ENCODE measurements around the gene CAMKK2. TPM values are rescaled to one million over a fixed set of nuclear protein-coding genes. Genes with fewer than 3 reads are reported as not detected.
"Not testable (repeated sequence)": the region's sequence is repeated elsewhere in the genome, so short reads cannot be mapped to it uniquely, and the experiment has no call there.

CAMKK2 gene
- total and polyA plus RNA-seq, 2 donors: 11.2 to 14.0 TPM

GRCh38 chr12:121304306-121304705 lies 7.8 kb upstream of the CAMKK2 start:
- no peak overlapping the region for H3K4me3 ChIP-seq (ENCODE audit: low read length in 2 of 2)
- H3K27me3 ChIP-seq (ENCODE audit: control insufficient read depth in 2 of 2, insufficient read depth in 1 of 2, low read length in 1 of 2): no peaks in the 10 kb centered on the region
- no peak for DNase-seq (ENCODE audit: low read depth in 6 of 9, low spot score in 9 of 9)
- no peaks in the 10 kb centered on the region for H3K4me1 ChIP-seq (ENCODE audit: control insufficient read depth in 2 of 2, insufficient read depth in 2 of 2, low read length in 2 of 2)
- peaks cover 10 to 13% of the 10 kb centered on the region in 2 donors for H3K36me3 ChIP-seq (ENCODE audit: control insufficient read depth in 2 of 2, insufficient read depth in 2 of 2, low read length in 1 of 2)
- H3K9me3 ChIP-seq (ENCODE audit: control insufficient read depth in 2 of 2, insufficient read depth in 1 of 2, low read length in 1 of 2): no peaks in the 10 kb centered on the region
- WGBS: 93% methylated on average over 4 of the region's 4 CpGs
- H3K27ac ChIP-seq (ENCODE audit: low read depth in 1 of 2, low read length in 1 of 2): no peak overlapping the region

GRCh38 chr12:121301876-121302275 lies 5.4 kb upstream of the CAMKK2 start:
- H3K36me3 ChIP-seq (ENCODE audit: control insufficient read depth in 2 of 2, insufficient read depth in 2 of 2, low read length in 1 of 2): no peaks in the 10 kb centered on the region
- no peak overlapping the region for H3K27ac ChIP-seq (ENCODE audit: low read depth in 1 of 2, low read length in 1 of 2)
- H3K4me1 ChIP-seq (ENCODE audit: control insufficient read depth in 2 of 2, insufficient read depth in 2 of 2, low read length in 2 of 2): peaks cover 0 to 8% of the 10 kb centered on the region in 2 donors
- no peak overlapping the region for H3K4me3 ChIP-seq (ENCODE audit: low read length in 2 of 2)
- H3K27me3 ChIP-seq (ENCODE audit: control insufficient read depth in 2 of 2, insufficient read depth in 1 of 2, low read length in 1 of 2): peaks cover 0 to 2% of the 10 kb centered on the region in 2 donors
- WGBS: 82% methylated on average over 4 of the region's 4 CpGs
- no peaks in the 10 kb centered on the region for H3K9me3 ChIP-seq (ENCODE audit: control insufficient read depth in 2 of 2, insufficient read depth in 1 of 2, low read length in 1 of 2)
- no peak for DNase-seq (ENCODE audit: low read depth in 6 of 9, low spot score in 9 of 9)

GRCh38 chr12:121300083-121300819 lies 3.7 kb upstream of the CAMKK2 start:
- Histone ChIP-seq H3K9me3 (ENCODE audit: control insufficient read depth in 2 of 2, insufficient read depth in 1 of 2, low read length in 1 of 2) (no peaks in the 10 kb centered on the region), H3K4me1 (ENCODE audit: control insufficient read depth in 2 of 2, insufficient read depth in 2 of 2, low read length in 2 of 2) (peaks cover 7 to 17% of the 10 kb centered on the region in 2 donors), H3K4me3 (ENCODE audit: low read length in 2 of 2) (no peak overlapping the region), H3K36me3 (ENCODE audit: control insufficient read depth in 2 of 2, insufficient read depth in 2 of 2, low read length in 1 of 2) (no peaks in the 10 kb centered on the region), H3K27ac (ENCODE audit: low read depth in 1 of 2, low read length in 1 of 2) (no peak overlapping the region), H3K27me3 (ENCODE audit: control insufficient read depth in 2 of 2, insufficient read depth in 1 of 2, low read length in 1 of 2) (peaks cover 0 to 2% of the 10 kb centered on the region in 2 donors)
- 96% methylated on average over 4 of the region's 4 CpGs for WGBS
- DNase-seq (ENCODE audit: low read depth in 6 of 9, low spot score in 9 of 9): no peak

- WGBS: 98% methylated on average over 4 of the region's 4 CpGs
- Histone ChIP-seq H3K4me1 (ENCODE audit: control insufficient read depth in 2 of 2, insufficient read depth in 2 of 2, low read length in 2 of 2) (peaks cover 8 to 20% of the 10 kb centered on the region in 2 donors), H3K27ac (ENCODE audit: low read depth in 1 of 2, low read length in 1 of 2) (no peak overlapping the region), H3K4me3 (ENCODE audit: low read length in 2 of 2) (no peak overlapping the region), H3K9me3 (ENCODE audit: control insufficient read depth in 2 of 2, insufficient read depth in 1 of 2, low read length in 1 of 2) (no peaks in the 10 kb centered on the region), H3K27me3 (ENCODE audit: control insufficient read depth in 2 of 2, insufficient read depth in 1 of 2, low read length in 1 of 2) (peaks cover 0 to 2% of the 10 kb centered on the region in 2 donors), H3K36me3 (ENCODE audit: control insufficient read depth in 2 of 2, insufficient read depth in 2 of 2, low read length in 1 of 2) (no peaks in the 10 kb centered on the region)
- DNase-seq (ENCODE audit: low read depth in 6 of 9, low spot score in 9 of 9): no peak
Observed at GRCh38 chr12:121299662-121300061, 3.2 kb upstream of the CAMKK2 start.

- not testable (repeated sequence) for H3K27ac ChIP-seq (ENCODE audit: low read depth in 1 of 2, low read length in 1 of 2); DNase-seq (ENCODE audit: low read depth in 6 of 9, low spot score in 9 of 9); H3K4me3 ChIP-seq (ENCODE audit: low read length in 2 of 2); H3K27me3 ChIP-seq (ENCODE audit: control insufficient read depth in 2 of 2, insufficient read depth in 1 of 2, low read length in 1 of 2); H3K9me3 ChIP-seq (ENCODE audit: control insufficient read depth in 2 of 2, insufficient read depth in 1 of 2, low read length in 1 of 2); H3K36me3 ChIP-seq (ENCODE audit: control insufficient read depth in 2 of 2, insufficient read depth in 2 of 2, low read length in 1 of 2)
- peaks cover 8 to 22% of the 10 kb centered on the region in 2 donors for H3K4me1 ChIP-seq (ENCODE audit: control insufficient read depth in 2 of 2, insufficient read depth in 2 of 2, low read length in 2 of 2)
- 94% methylated on average over 13 of the region's 13 CpGs for WGBS
Observed at GRCh38 chr12:121298411-121298810, 1.9 kb upstream of the CAMKK2 start.

GRCh38 chr12:121297435-121297991 lies 1.0 kb upstream of the CAMKK2 start:
- Histone ChIP-seq H3K9me3 (ENCODE audit: control insufficient read depth in 2 of 2, insufficient read depth in 1 of 2, low read length in 1 of 2) (no peaks in the 10 kb centered on the region), H3K4me3 (ENCODE audit: low read length in 2 of 2) (peak overlapping the region; percentile 61 to 87), H3K36me3 (ENCODE audit: control insufficient read depth in 2 of 2, insufficient read depth in 2 of 2, low read length in 1 of 2) (peaks cover 0 to 4% of the 10 kb centered on the region in 2 donors), H3K27ac (ENCODE audit: low read depth in 1 of 2, low read length in 1 of 2) (peak overlapping the region; percentile 80), H3K4me1 (ENCODE audit: control insufficient read depth in 2 of 2, insufficient read depth in 2 of 2, low read length in 2 of 2) (peaks cover 8 to 23% of the 10 kb centered on the region in 2 donors), H3K27me3 (ENCODE audit: control insufficient read depth in 2 of 2, insufficient read depth in 1 of 2, low read length in 1 of 2) (peaks cover 0 to 2% of the 10 kb centered on the region in 2 donors)
- WGBS: 5% methylated on average over 21 of the region's 21 CpGs
- peak in 7 of 9 donors; percentile 9 to 57 (median 26) for DNase-seq (ENCODE audit: low read depth in 6 of 9, low spot score in 9 of 9)

- DNase-seq (ENCODE audit: low read depth in 6 of 9, low spot score in 9 of 9): peak in 6 of 9 donors; percentile 4 to 50 (median 10)
- Histone ChIP-seq H3K4me1 (ENCODE audit: control insufficient read depth in 2 of 2, insufficient read depth in 2 of 2, low read length in 2 of 2) (peaks cover 8 to 23% of the 10 kb centered on the region in 2 donors), H3K27me3 (ENCODE audit: control insufficient read depth in 2 of 2, insufficient read depth in 1 of 2, low read length in 1 of 2) (peaks cover 0 to 2% of the 10 kb centered on the region in 2 donors), H3K4me3 (ENCODE audit: low read length in 2 of 2) (peak overlapping the region; percentile 74 to 87), H3K27ac (ENCODE audit: low read depth in 1 of 2, low read length in 1 of 2) (peak overlapping the region in 1 of 2 donors; percentile 81), H3K36me3 (ENCODE audit: control insufficient read depth in 2 of 2, insufficient read depth in 2 of 2, low read length in 1 of 2) (peaks cover 4 to 9% of the 10 kb centered on the region in 2 donors), H3K9me3 (ENCODE audit: control insufficient read depth in 2 of 2, insufficient read depth in 1 of 2, low read length in 1 of 2) (no peaks in the 10 kb centered on the region)
- 1% methylated on average over 55 of the region's 55 CpGs for WGBS
Observed at GRCh38 chr12:121295746-121296617, 527 bp downstream of the CAMKK2 start.

- H3K36me3 ChIP-seq (ENCODE audit: control insufficient read depth in 2 of 2, insufficient read depth in 2 of 2, low read length in 1 of 2): peaks cover 4 to 10% of the 10 kb centered on the region in 2 donors
- DNase-seq (ENCODE audit: low read depth in 6 of 9, low spot score in 9 of 9): peak in 5 of 9 donors; percentile 13 to 47 (median 15)
- peak overlapping the region; percentile 74 to 87 for H3K4me3 ChIP-seq (ENCODE audit: low read length in 2 of 2)
- peaks cover 8 to 23% of the 10 kb centered on the region in 2 donors for H3K4me1 ChIP-seq (ENCODE audit: control insufficient read depth in 2 of 2, insufficient read depth in 2 of 2, low read length in 2 of 2)
- 39% methylated on average over 7 of the region's 7 CpGs for WGBS
- peaks cover 0 to 2% of the 10 kb centered on the region in 2 donors for H3K27me3 ChIP-seq (ENCODE audit: control insufficient read depth in 2 of 2, insufficient read depth in 1 of 2, low read length in 1 of 2)
- no peaks in the 10 kb centered on the region for H3K9me3 ChIP-seq (ENCODE audit: control insufficient read depth in 2 of 2, insufficient read depth in 1 of 2, low read length in 1 of 2)
- H3K27ac ChIP-seq (ENCODE audit: low read depth in 1 of 2, low read length in 1 of 2): peak overlapping the region in 1 of 2 donors; percentile 60
Observed at GRCh38 chr12:121295116-121295745, 1.3 kb downstream of the CAMKK2 start.

Measured in thymus (tissue), 11 donors.